Mesenchymal stem cell (in vitro differentiated cells and primary cell): ENCODE measurements around the gene TMEM183A.

ENCODE experiments used
- DNase-seq: peaks from one replicate; pipeline ENCODE4 v3.0.0-alpha.2; 2013
- H2AFZ ChIP-seq: one replicate; pipeline ENCODE4 v1.6.1; 2013; ENCODE audit warnings: low read depth, mild to moderate bottlenecking, control low read depth, inconsistent platforms, low read length, moderate library complexity
- H2AK5ac ChIP-seq: 2 replicates; pipeline ENCODE4 v1.6.1; 2013; ENCODE audit warnings: low read length, moderate library complexity, mild to moderate bottlenecking, inconsistent platforms; ENCODE audit not compliant: severe bottlenecking
- H2BK120ac ChIP-seq: one replicate; pipeline ENCODE4 v1.6.1; 2013; ENCODE audit warnings: low read depth, mild to moderate bottlenecking, inconsistent platforms, low read length, moderate library complexity
- H2BK12ac ChIP-seq, 2 experiments: one replicate each; pipeline ENCODE4 v1.6.1; 2013; ENCODE audit warnings: inconsistent platforms in 2 of 2, low read length in 2 of 2, mild to moderate bottlenecking in 2 of 2, moderate library complexity in 2 of 2, control low read depth in 1 of 2
- H2BK15ac ChIP-seq: one replicate; pipeline ENCODE4 v1.6.1; 2013; ENCODE audit warnings: mild to moderate bottlenecking, low read depth, inconsistent platforms; ENCODE audit not compliant: poor library complexity, severe bottlenecking
- H2BK5ac ChIP-seq: 2 replicates; pipeline ENCODE4 v1.6.1; 2013; ENCODE audit warnings: low read depth, mild to moderate bottlenecking, low read length, control low read depth, inconsistent platforms; ENCODE audit not compliant: poor library complexity, severe bottlenecking
- H3K14ac ChIP-seq, 2 experiments: one replicate each; pipeline ENCODE4 v1.6.1; 2013; ENCODE audit warnings: inconsistent platforms in 2 of 2, low read length in 2 of 2, control low read depth in 1 of 2, mild to moderate bottlenecking in 1 of 2, moderate library complexity in 1 of 2
- H3K18ac ChIP-seq, 2 experiments: one replicate each; pipeline ENCODE4 v1.6.1; 2013; ENCODE audit warnings: inconsistent platforms in 2 of 2, low read length in 2 of 2, control low read depth in 1 of 2, low read depth in 1 of 2, mild to moderate bottlenecking in 1 of 2
- H3K23ac ChIP-seq, 2 experiments: one replicate each; pipeline ENCODE4 v1.6.1; 2013; ENCODE audit warnings: inconsistent platforms in 2 of 2, low read length in 2 of 2, mild to moderate bottlenecking in 2 of 2, moderate library complexity in 2 of 2, control low read depth in 1 of 2
- H3K27ac ChIP-seq: 2 replicates; pipeline ENCODE4 v1.5.1; 2013; ENCODE audit warnings: mild to moderate bottlenecking, moderate library complexity, low read length, control low read depth, inconsistent platforms; ENCODE audit not compliant: poor library complexity, severe bottlenecking
- H3K27me3 ChIP-seq, 2 experiments: 2 replicates each; pipeline versions ENCODE4 v1.6.1 to v1.7.0; 2013; ENCODE audit warnings: low read length in 2 of 2, mild to moderate bottlenecking in 2 of 2, moderate library complexity in 2 of 2, control low read depth in 1 of 2, inconsistent platforms in 1 of 2; ENCODE audit not compliant: control insufficient read depth in 1 of 2, insufficient read depth in 1 of 2
- H3K36me3 ChIP-seq, 2 experiments: 2 replicates each; pipeline versions ENCODE4 v1.6.1 to v1.7.0; 2013; ENCODE audit warnings: low read length in 2 of 2, control low read depth in 1 of 2, inconsistent platforms in 1 of 2, low read depth in 1 of 2, mild to moderate bottlenecking in 1 of 2; ENCODE audit not compliant: insufficient read depth in 2 of 2, control insufficient read depth in 1 of 2
- H3K4ac ChIP-seq, 2 experiments: one replicate each; pipeline ENCODE4 v1.6.1; 2013; ENCODE audit warnings: inconsistent platforms in 2 of 2, low read length in 2 of 2, mild to moderate bottlenecking in 2 of 2, moderate library complexity in 2 of 2, control low read depth in 1 of 2, low read depth in 1 of 2
- H3K4me1 ChIP-seq: 2 replicates; pipeline ENCODE4 v1.6.1; 2013; ENCODE audit warnings: low read depth, low read length, control low read depth; ENCODE audit not compliant: control insufficient read depth, insufficient read depth
- H3K4me2 ChIP-seq: 2 replicates; pipeline ENCODE4 v1.6.1; 2013; ENCODE audit warnings: low read length, mild to moderate bottlenecking, inconsistent platforms; ENCODE audit not compliant: poor library complexity, severe bottlenecking
- H3K4me3 ChIP-seq, 2 experiments: 2 replicates each; pipeline versions ENCODE4 v1.5.1 to v1.7.0; 2013; ENCODE audit warnings: low read length in 2 of 2, mild to moderate bottlenecking in 2 of 2, control low read depth in 1 of 2, low read depth in 1 of 2; ENCODE audit not compliant: insufficient read depth in 1 of 2
- H3K79me1 ChIP-seq: replicated peaks from 2 replicates; pipeline ENCODE4 v1.6.1; 2013; ENCODE audit warnings: mild to moderate bottlenecking, control low read depth, low read length, inconsistent platforms; ENCODE audit not compliant: poor library complexity, severe bottlenecking
- H3K9ac ChIP-seq: 2 replicates; pipeline ENCODE4 v1.7.0; 2013; ENCODE audit warnings: mild to moderate bottlenecking, low read length, moderate library complexity
- H3K9me3 ChIP-seq: 2 replicates; pipeline ENCODE4 v1.7.0; 2013; ENCODE audit warnings: mild to moderate bottlenecking, low read length; ENCODE audit not compliant: control insufficient read depth
- H4K8ac ChIP-seq: one replicate; pipeline ENCODE4 v1.6.1; 2013; ENCODE audit warnings: inconsistent platforms, mild to moderate bottlenecking, low read length, moderate library complexity
- H4K91ac ChIP-seq: one replicate; pipeline ENCODE4 v1.6.1; 2013; ENCODE audit warnings: mild to moderate bottlenecking, low read length, inconsistent platforms
- WGBS: methylation state at CpG from one replicate; pipeline ENCODE4 v1.1.7; 2013; ENCODE audit warnings: mixed read lengths; 5-methylcytosine and 5-hydroxymethylcytosine counted together

TMEM183A gene

GRCh38 chr1:203035111-203036000 lies 28.2 kb downstream of the TMEM183A start:
- Histone ChIP-seq H3K9me3 (no peaks in the 10 kb centered on the region), H3K36me3 (peaks cover 0 to 16% of the 10 kb centered on the region in 2 experiments), H2BK120ac (no peak overlapping the region), H3K27ac (no peak overlapping the region), H3K4me1 (peaks cover 19% of the 10 kb centered on the region), H2AK5ac (no peak overlapping the region), H3K79me1 (no peaks in the 10 kb centered on the region), H2BK12ac (no peak overlapping the region), H4K91ac (no peak overlapping the region), H3K18ac (no peak overlapping the region), H3K4me2 (no peak overlapping the region), H3K9ac (no peak overlapping the region), H2BK5ac (no peak overlapping the region), H3K23ac (no peak overlapping the region), H4K8ac (no peak overlapping the region), H2AFZ (no peak overlapping the region), H3K4ac (no peak overlapping the region), H3K4me3 (no peak overlapping the region), H2BK15ac (no peak overlapping the region), H3K27me3 (peaks cover 0 to 46% of the 10 kb centered on the region in 2 experiments), H3K14ac (no peak overlapping the region)
- WGBS, result 74% methylated on average over 11 of the region's 15 CpGs
- DNase-seq, result no peak

GRCh38 chr1:203036135-203036534 lies 29.0 kb downstream of the TMEM183A start:
- Histone ChIP-seq H3K36me3 (peaks cover 0 to 10% of the 10 kb centered on the region in 2 experiments), H4K8ac (no peak overlapping the region), H3K4ac (no peak overlapping the region), H2BK15ac (no peak overlapping the region), H3K18ac (no peak overlapping the region), H3K27me3 (peaks cover 0 to 44% of the 10 kb centered on the region in 2 experiments), H3K14ac (no peak overlapping the region), H3K4me3 (no peak overlapping the region), H2AFZ (no peak overlapping the region), H3K23ac (no peak overlapping the region), H2BK5ac (no peak overlapping the region), H3K9me3 (no peaks in the 10 kb centered on the region), H3K4me2 (no peak overlapping the region), H3K27ac (no peak overlapping the region), H4K91ac (no peak overlapping the region), H3K9ac (no peak overlapping the region), H2AK5ac (no peak overlapping the region), H3K4me1 (peaks cover 19% of the 10 kb centered on the region), H2BK12ac (no peak overlapping the region), H3K79me1 (no peaks in the 10 kb centered on the region), H2BK120ac (no peak overlapping the region)
- DNase-seq, result no peak
- 46% methylated on average over 4 of the region's 4 CpGs for WGBS

- Histone ChIP-seq H2AFZ (no peak overlapping the region), H3K79me1 (no peaks in the 10 kb centered on the region), H3K4me1 (peaks cover 19% of the 10 kb centered on the region), H3K9ac (no peak overlapping the region), H2BK120ac (no peak overlapping the region), H2BK5ac (no peak overlapping the region), H3K27ac (no peak overlapping the region), H3K4me3 (no peak overlapping the region), H3K36me3 (peaks cover 0 to 10% of the 10 kb centered on the region in 2 experiments), H2BK12ac (no peak overlapping the region), H3K9me3 (no peaks in the 10 kb centered on the region), H3K23ac (no peak overlapping the region), H3K4me2 (no peak overlapping the region), H4K91ac (no peak overlapping the region), H2AK5ac (no peak overlapping the region), H3K27me3 (peaks cover 0 to 48% of the 10 kb centered on the region in 2 experiments), H3K14ac (no peak overlapping the region), H4K8ac (no peak overlapping the region), H3K4ac (no peak overlapping the region), H3K18ac (no peak overlapping the region), H2BK15ac (no peak overlapping the region)
- no peak for DNase-seq
- 43% methylated on average over 2 of the region's 2 CpGs for WGBS
Measured at GRCh38 chr1:203036537-203036936, 29.4 kb downstream of the TMEM183A start.

GRCh38 chr1:203037509-203038190 lies 30.5 kb downstream of the TMEM183A start:
- Histone ChIP-seq H2BK15ac (no peak overlapping the region), H2BK5ac (no peak overlapping the region), H2BK120ac (no peak overlapping the region), H3K4me1 (peaks cover 19% of the 10 kb centered on the region), H3K27ac (no peak overlapping the region), H3K18ac (no peak overlapping the region), H3K14ac (no peak overlapping the region), H3K36me3 (peaks cover 0 to 10% of the 10 kb centered on the region in 2 experiments), H3K9ac (peak overlapping the region; percentile 27), H3K23ac (no peak overlapping the region), H3K4me2 (no peak overlapping the region), H3K79me1 (no peaks in the 10 kb centered on the region), H3K4me3 (no peak overlapping the region), H2BK12ac (peak overlapping the region in 1 of 2 experiments; percentile 15), H4K91ac (no peak overlapping the region), H2AK5ac (peak overlapping the region; percentile 53), H4K8ac (no peak overlapping the region), H2AFZ (no peak overlapping the region), H3K4ac (peak overlapping the region in 1 of 2 experiments; percentile 3), H3K27me3 (peaks cover 0 to 56% of the 10 kb centered on the region in 2 experiments), H3K9me3 (no peaks in the 10 kb centered on the region)
- no peak for DNase-seq
- 70% methylated on average over 10 of the region's 10 CpGs for WGBS
